ENCODE results near the gene ECEL1.

DNA sequence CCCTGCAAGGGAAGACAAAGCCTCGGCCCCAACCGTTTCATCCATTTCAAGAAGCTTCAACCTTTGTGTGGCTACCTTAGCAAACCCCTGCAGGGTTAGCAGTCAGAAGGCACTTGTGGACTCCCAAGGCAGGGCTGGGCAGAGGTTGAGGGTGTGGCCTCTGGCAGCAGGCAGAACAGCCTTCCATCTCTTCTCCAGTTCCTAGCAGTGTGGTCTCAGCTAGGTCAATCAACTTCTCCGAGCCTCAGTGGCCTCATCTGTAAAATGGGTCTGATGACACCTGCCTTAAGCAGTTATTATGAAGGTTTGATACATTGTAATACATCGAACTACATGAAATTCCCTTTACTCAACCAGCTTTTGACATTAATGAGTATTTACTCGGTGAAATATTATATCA, 25.7 kb upstream of the ECEL1 start:
- TF ChIP-seq, protein P1, sequence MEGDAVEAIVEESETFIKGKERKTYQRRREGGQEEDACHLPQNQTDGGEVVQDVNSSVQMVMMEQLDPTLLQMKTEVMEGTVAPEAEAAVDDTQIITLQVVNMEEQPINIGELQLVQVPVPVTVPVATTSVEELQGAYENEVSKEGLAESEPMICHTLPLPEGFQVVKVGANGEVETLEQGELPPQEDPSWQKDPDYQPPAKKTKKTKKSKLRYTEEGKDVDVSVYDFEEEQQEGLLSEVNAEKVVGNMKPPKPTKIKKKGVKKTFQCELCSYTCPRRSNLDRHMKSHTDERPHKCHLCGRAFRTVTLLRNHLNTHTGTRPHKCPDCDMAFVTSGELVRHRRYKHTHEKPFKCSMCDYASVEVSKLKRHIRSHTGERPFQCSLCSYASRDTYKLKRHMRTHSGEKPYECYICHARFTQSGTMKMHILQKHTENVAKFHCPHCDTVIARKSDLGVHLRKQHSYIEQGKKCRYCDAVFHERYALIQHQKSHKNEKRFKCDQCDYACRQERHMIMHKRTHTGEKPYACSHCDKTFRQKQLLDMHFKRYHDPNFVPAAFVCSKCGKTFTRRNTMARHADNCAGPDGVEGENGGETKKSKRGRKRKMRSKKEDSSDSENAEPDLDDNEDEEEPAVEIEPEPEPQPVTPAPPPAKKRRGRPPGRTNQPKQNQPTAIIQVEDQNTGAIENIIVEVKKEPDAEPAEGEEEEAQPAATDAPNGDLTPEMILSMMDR (IDR thresholded peaks at IDR 0.05; ENCODE audit: borderline replicate concordance, extremely low read depth, low read length, poor library complexity, severe bottlenecking), result no peak
- no peak for TF ChIP-seq EZH2 (IDR thresholded peaks at IDR 0.05; ENCODE audit: borderline replicate concordance, low read depth, low read length, severe bottlenecking)

Data from DND-41 (cell line).